Astrocyte (in vitro differentiated cells and primary cell): ENCODE results near the gene NPIPB6. TPM values are rescaled to one million over a fixed set of nuclear protein-coding genes. Genes with fewer than 3 reads are reported as not detected.

ENCODE experiments used
- DNase-seq: peaks from one replicate; pipeline ENCODE4 v3.0.0-alpha.2; 2010; ENCODE audit warnings: low read depth
- FAIRE-seq: peaks from 2 replicates; lab custom pipeline; 2011; peaks lifted over from hg19 to GRCh38; lab: Jason Lieb, UNC
- H2AFZ ChIP-seq: 2 replicates; pipeline ENCODE4 v1.6.0; 2012; ENCODE audit warnings: low read depth, low read length, inconsistent platforms
- H3K27ac ChIP-seq: 2 replicates; pipeline ENCODE4 v1.5.1; 2011; ENCODE audit warnings: low read depth, low read length, inconsistent platforms
- H3K27me3 ChIP-seq: 2 replicates; pipeline ENCODE4 v1.6.0; 2011; ENCODE audit warnings: low read length, inconsistent platforms; ENCODE audit not compliant: insufficient read depth
- H3K36me3 ChIP-seq: 2 replicates; pipeline ENCODE4 v1.5.1; 2011; ENCODE audit warnings: low read length, inconsistent platforms; ENCODE audit not compliant: insufficient read depth
- H3K4me1 ChIP-seq: 2 replicates; pipeline ENCODE4 v1.5.1; 2011; ENCODE audit warnings: low read length, inconsistent platforms; ENCODE audit not compliant: insufficient read depth
- H3K4me2 ChIP-seq: 2 replicates; pipeline ENCODE4 v1.6.0; 2012; ENCODE audit warnings: low read length, inconsistent platforms
- H3K4me3 ChIP-seq: 2 replicates; pipeline ENCODE4 v1.5.1; 2011; ENCODE audit warnings: low read depth, mild to moderate bottlenecking, low read length, inconsistent platforms; ENCODE audit not compliant: insufficient read depth
- H3K79me2 ChIP-seq: 2 replicates; pipeline ENCODE4 v1.6.0; 2012; ENCODE audit warnings: mild to moderate bottlenecking, low read length, inconsistent platforms; ENCODE audit not compliant: insufficient read depth
- H3K9ac ChIP-seq: 2 replicates; pipeline ENCODE4 v1.6.0; 2012; ENCODE audit warnings: mild to moderate bottlenecking, low read length, inconsistent platforms
- H3K9me3 ChIP-seq: 2 replicates; pipeline ENCODE4 v1.5.1; 2012; ENCODE audit warnings: low read depth, mild to moderate bottlenecking, low read length, inconsistent platforms; ENCODE audit not compliant: insufficient read depth
- H4K20me1 ChIP-seq: 2 replicates; pipeline ENCODE4 v1.6.0; 2012; ENCODE audit warnings: low read length, inconsistent platforms; ENCODE audit not compliant: insufficient read depth
- H3K27ac Mint-ChIP-seq: one replicate; pipeline ENCODE4 v1.8.0; 2021; ENCODE audit warnings: mild to moderate bottlenecking, mixed read lengths; ENCODE audit not compliant: unreplicated experiment
- H3K27me3 Mint-ChIP-seq: one replicate; pipeline ENCODE4 v1.8.0; 2021; ENCODE audit warnings: low read depth, mixed read lengths; ENCODE audit not compliant: unreplicated experiment
- H3K36me3 Mint-ChIP-seq: one replicate; pipeline ENCODE4 v1.8.0; 2021; ENCODE audit warnings: low read depth, mixed read lengths; ENCODE audit not compliant: unreplicated experiment
- H3K4me1 Mint-ChIP-seq: one replicate; pipeline ENCODE4 v1.8.0; 2021; ENCODE audit warnings: low read depth, mixed read lengths; ENCODE audit not compliant: unreplicated experiment
- H3K4me3 Mint-ChIP-seq: one replicate; pipeline ENCODE4 v1.8.0; 2021; ENCODE audit warnings: mild to moderate bottlenecking, moderate library complexity, mixed read lengths; ENCODE audit not compliant: unreplicated experiment
- H3K9me3 Mint-ChIP-seq: one replicate; pipeline ENCODE4 v1.8.0; 2021; ENCODE audit warnings: mild to moderate bottlenecking, mixed read lengths; ENCODE audit not compliant: unreplicated experiment
- CTCF ChIP-seq: IDR thresholded peaks from 2 replicates; pipeline ENCODE4 v1.5.1; 2011; ENCODE audit warnings: low read depth, mild to moderate bottlenecking, inconsistent platforms, low read length, moderate library complexity; ENCODE audit not compliant: insufficient read depth
- EZH2 ChIP-seq: IDR thresholded peaks from 2 replicates; pipeline ENCODE4 v1.6.1; 2012; ENCODE audit warnings: mild to moderate bottlenecking, low read length, inconsistent platforms; ENCODE audit not compliant: insufficient read depth
- total RNA-seq: library from RNA; stranded (reverse); gene quantifications from 2 replicates; pipeline ENCODE4 v1.2.1, GENCODE V29; 2021

The NPIPB6 gene
- total RNA-seq, 1 donor from 2014 or later: 1.7 TPM

GRCh38 chr16:28301154-28301553 is 62.2 kb downstream of the NPIPB6 start:
- no peaks in the 10 kb centered on the region for H3K79me2 ChIP-seq

DNA sequence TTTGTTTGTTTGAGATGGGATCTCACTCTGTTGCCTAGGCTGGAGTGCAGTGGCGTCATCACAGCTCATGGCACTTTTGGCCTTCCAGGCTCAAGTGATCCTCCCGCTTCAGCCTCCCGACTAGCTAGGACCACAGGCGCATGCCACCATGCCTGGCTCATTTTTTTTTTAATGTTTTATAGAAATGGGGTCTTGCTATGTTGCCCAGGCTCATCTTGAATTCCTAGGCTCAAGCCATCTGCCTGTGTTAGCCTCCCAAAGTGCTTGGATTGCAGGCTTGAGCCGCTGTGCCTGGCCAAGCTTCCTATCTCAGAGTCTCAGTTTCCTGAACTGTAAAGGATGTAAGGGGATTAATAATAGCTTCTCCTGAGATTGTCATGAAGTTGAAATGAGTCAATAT is 63.0 kb downstream of the NPIPB6 start:
- TF ChIP-seq CTCF (no peak), EZH2 (no peak)
- H3K9me3 Mint-ChIP-seq: peaks cover 2% of the 10 kb centered on the region
- Histone ChIP-seq H3K4me3 (no peak overlapping the region), H3K9me3 (no peaks in the 10 kb centered on the region), H4K20me1 (no peaks in the 10 kb centered on the region), H3K4me1 (no peaks in the 10 kb centered on the region), H3K9ac (no peak overlapping the region), H3K79me2 (no peaks in the 10 kb centered on the region), H2AFZ (no peak overlapping the region), H3K27ac (no peak overlapping the region), H3K36me3 (no peaks in the 10 kb centered on the region), H3K4me2 (no peak overlapping the region), H3K27me3 (no peaks in the 10 kb centered on the region)
- H3K27me3 Mint-ChIP-seq: peaks cover 5% of the 10 kb centered on the region
- peak overlapping the region; percentile 62 for H3K27ac Mint-ChIP-seq
- H3K4me1 Mint-ChIP-seq: no peaks in the 10 kb centered on the region
- FAIRE-seq (no peak), DNase-seq (no peak)
- no peak overlapping the region for H3K4me3 Mint-ChIP-seq
- peaks cover 3% of the 10 kb centered on the region for H3K36me3 Mint-ChIP-seq

More at GRCh38 chr16:28301154-28301553, 62.2 kb downstream of the NPIPB6 start:
- DNase-seq: no peak
- H3K27ac ChIP-seq: no peak overlapping the region
- H3K27ac Mint-ChIP-seq: no peak overlapping the region
- H3K4me3 ChIP-seq: no peak overlapping the region
- no peaks in the 10 kb centered on the region for H3K9me3 ChIP-seq
- H2AFZ ChIP-seq: no peak overlapping the region
- no peak for TF ChIP-seq CTCF
- TF ChIP-seq EZH2: no peak
- H3K36me3 ChIP-seq: no peaks in the 10 kb centered on the region
- H3K4me1 Mint-ChIP-seq: no peaks in the 10 kb centered on the region
- H3K4me1 ChIP-seq: no peaks in the 10 kb centered on the region
- H4K20me1 ChIP-seq: no peaks in the 10 kb centered on the region
- peaks cover 3% of the 10 kb centered on the region for H3K36me3 Mint-ChIP-seq
- no peak overlapping the region for H3K9ac ChIP-seq
- H3K27me3 Mint-ChIP-seq: peaks cover 6% of the 10 kb centered on the region
- no peak overlapping the region for H3K4me3 Mint-ChIP-seq
- H3K27me3 ChIP-seq: no peaks in the 10 kb centered on the region
- peaks cover 2% of the 10 kb centered on the region for H3K9me3 Mint-ChIP-seq
- H3K4me2 ChIP-seq: no peak overlapping the region
- no peak for FAIRE-seq

GRCh38 chr16:28298511-28298878 is 64.8 kb downstream of the NPIPB6 start:
- Histone ChIP-seq H3K36me3 (no peaks in the 10 kb centered on the region), H3K4me2 (no peak overlapping the region)
- FAIRE-seq: no peak

More at GRCh38 chr16:28298511-28298878, 64.8 kb downstream of the NPIPB6 start:
- Mint-ChIP-seq H3K27ac (no peak overlapping the region), H3K27me3 (peaks cover 22% of the 10 kb centered on the region), H3K36me3 (peaks cover 2% of the 10 kb centered on the region), H3K4me1 (no peaks in the 10 kb centered on the region), H3K9me3 (no peaks in the 10 kb centered on the region), H3K4me3 (no peak overlapping the region)
- Histone ChIP-seq H3K27ac (no peak overlapping the region), H3K9ac (no peak overlapping the region), H3K4me3 (no peak overlapping the region), H3K27me3 (peaks cover 8% of the 10 kb centered on the region), H3K9me3 (no peaks in the 10 kb centered on the region), H4K20me1 (peaks cover 6% of the 10 kb centered on the region), H3K4me1 (no peaks in the 10 kb centered on the region), H3K79me2 (no peaks in the 10 kb centered on the region), H2AFZ (no peak overlapping the region)
- TF ChIP-seq CTCF (no peak), EZH2 (no peak)
- DNase-seq: no peak
